GM20000 (cell line): ENCODE data around the gene CEMP1.

Source experiments
- DNase-seq: peaks from one replicate; pipeline ENCODE4 v3.0.0; 2012; ENCODE audit warnings: low spot score
- CTCF ChIP-seq: IDR thresholded peaks from 2 replicates; pipeline ENCODE4 v1.5.1; 2012; ENCODE audit warnings: mild to moderate bottlenecking, control low read depth; ENCODE audit errors: extremely low read depth, missing control alignments

Gene CEMP1

GRCh38 chr16:2481676-2482075, 49.5 kb downstream of the CEMP1 start:
- DNase-seq, result no peak
- TF ChIP-seq CTCF, result no peak

- DNase-seq, result no peak
- no peak for TF ChIP-seq CTCF
Measured at GRCh38 chr16:2480948-2481347, 50.3 kb downstream of the CEMP1 start.
